GM23338 (cell line): ENCODE measurements around the gene ARL5B. TPM values are rescaled to one million over a fixed set of nuclear protein-coding genes. Genes with fewer than 3 reads are reported as not detected.

Experiments used
- ATAC-seq: fragments of 200-7000 bp; cut with Tn5 transposase; 3 replicates; pipeline ENCODE4 v1.9.1; 2020
- DNase-seq: peaks from one replicate; pipeline ENCODE4 v3.0.0-alpha.2; 2015; ENCODE audit warnings: low spot score
- H2AFZ ChIP-seq: fragments of 200-600 bp; sonication (generic); 2 replicates; pipeline ENCODE4 v1.8.0; 2016; ENCODE audit warnings: antibody characterized with exemption, mild to moderate bottlenecking, moderate library complexity
- H3F3A ChIP-seq: fragments of 200-600 bp; sonication (generic); replicated peaks from 2 replicates; pipeline ENCODE4 v1.8.0; 2017; ENCODE audit warnings: antibody characterized with exemption, mixed run types, low read depth
- H3K27ac ChIP-seq: fragments of 200-600 bp; sonication (generic); 2 replicates; pipeline ENCODE4 v1.6.1; 2016; ENCODE audit warnings: low read depth
- H3K27me3 ChIP-seq: fragments of 200-600 bp; sonication (generic); 2 replicates; pipeline ENCODE4 v1.8.0; 2016; ENCODE audit warnings: mild to moderate bottlenecking, mixed run types, moderate library complexity; ENCODE audit not compliant: insufficient read depth
- H3K36me3 ChIP-seq: fragments of 200-600 bp; sonication (generic); 2 replicates; pipeline ENCODE4 v1.8.0; 2016; ENCODE audit warnings: mild to moderate bottlenecking; ENCODE audit not compliant: insufficient read depth
- H3K4me1 ChIP-seq: fragments of 200-600 bp; sonication (generic); 2 replicates; pipeline ENCODE4 v1.8.0; 2016; ENCODE audit warnings: mild to moderate bottlenecking, moderate library complexity; ENCODE audit not compliant: insufficient read depth
- H3K4me2 ChIP-seq: fragments of 200-600 bp; sonication (generic); 2 replicates; pipeline ENCODE4 v1.7.1; 2017; ENCODE audit warnings: mixed run types
- H3K4me3 ChIP-seq: fragments of 200-600 bp; sonication (generic); 2 replicates; pipeline ENCODE4 v1.6.1; 2016; ENCODE audit warnings: mixed run types
- H3K79me2 ChIP-seq: fragments of 200-600 bp; sonication (generic); replicated peaks from 2 replicates; pipeline ENCODE4 v1.8.0; 2017; ENCODE audit warnings: mild to moderate bottlenecking; ENCODE audit not compliant: insufficient read depth
- H3K9me2 ChIP-seq: fragments of 200-600 bp; sonication (generic); 2 replicates; pipeline ENCODE4 v1.8.0; 2017; ENCODE audit not compliant: insufficient read depth
- H4K20me1 ChIP-seq: fragments of 200-600 bp; sonication (generic); replicated peaks from 2 replicates; pipeline ENCODE4 v1.8.0; 2017; ENCODE audit warnings: mild to moderate bottlenecking; ENCODE audit not compliant: insufficient read depth
- H3K27ac Mint-ChIP-seq: 2 replicates; pipeline ENCODE4 v1.8.0; 2020; ENCODE audit warnings: inconsistent platforms, mild to moderate bottlenecking, moderate library complexity, mixed read lengths
- H3K27me3 Mint-ChIP-seq: 3 replicates; pipeline ENCODE4 v1.8.0; 2022; ENCODE audit warnings: low read depth, mild to moderate bottlenecking, moderate library complexity, mixed read lengths, inconsistent platforms; ENCODE audit not compliant: insufficient read depth, poor library complexity
- H3K36me3 Mint-ChIP-seq: 3 replicates; pipeline ENCODE4 v1.8.0; 2021; ENCODE audit warnings: low read depth, mild to moderate bottlenecking, inconsistent platforms, moderate library complexity, mixed read lengths
- H3K4me1 Mint-ChIP-seq: 3 replicates; pipeline ENCODE4 v1.8.0; 2020; ENCODE audit warnings: mild to moderate bottlenecking, inconsistent platforms, mixed read lengths
- H3K4me3 Mint-ChIP-seq: 3 replicates; pipeline ENCODE4 v1.8.0; 2021; ENCODE audit warnings: moderate library complexity, mild to moderate bottlenecking, inconsistent platforms, mixed read lengths
- H3K9me3 Mint-ChIP-seq: 3 replicates; pipeline ENCODE4 v1.8.0; 2020; ENCODE audit warnings: moderate library complexity, mild to moderate bottlenecking, inconsistent platforms, mixed read lengths
- CREB1 ChIP-seq: fragments of 250-450 bp; sonication (Bioruptor Pico); IDR thresholded peaks from 2 replicates; pipeline ENCODE4 v1.5.0; 2020; ENCODE audit warnings: low read depth, mild to moderate bottlenecking, moderate library complexity
- EZH2 ChIP-seq: fragments of 200-600 bp; sonication (generic); IDR thresholded peaks from one replicate; pipeline ENCODE4 v1.8.0; 2017; ENCODE audit warnings: antibody characterized with exemption, mild to moderate bottlenecking, low read depth; ENCODE audit not compliant: unreplicated experiment
- JUNB ChIP-seq: IDR thresholded peaks from one replicate; pipeline ENCODE4 v1.6.1; 2016; ENCODE audit warnings: antibody characterized with exemption; ENCODE audit not compliant: unreplicated experiment
- POLR2AphosphoS5 ChIP-seq: IDR thresholded peaks from 2 replicates; pipeline ENCODE4 v1.6.1; 2016; ENCODE audit warnings: antibody characterized with exemption, low read depth
- STAT1 ChIP-seq: IDR thresholded peaks from one replicate; pipeline ENCODE4 v1.6.1; 2016; ENCODE audit warnings: antibody characterized with exemption; ENCODE audit not compliant: unreplicated experiment
- ZNF114 ChIP-seq: fragments of 250-450 bp; sonication (Bioruptor Pico); IDR thresholded peaks from 2 replicates; pipeline ENCODE4 v1.5.0; 2020; ENCODE audit warnings: mild to moderate bottlenecking, moderate library complexity
- ZNF331 ChIP-seq: fragments of 250-450 bp; sonication (Bioruptor Pico); IDR thresholded peaks from 2 replicates; pipeline ENCODE4 v1.5.0; 2020; ENCODE audit warnings: low read depth, mild to moderate bottlenecking, moderate library complexity
- polyA plus RNA-seq: library from polyadenylated mRNA; unstranded; fragments of >200 nt; fragmentation: Nextera tagmentation; extraction: Ambion mirVana; gene quantifications from 2 replicates; pipeline ENCODE4 v1.2.1, GENCODE V29; 2016
- total RNA-seq: library from RNA; depleted of rRNA; stranded (reverse); fragments of >200 nt; shearing (Covaris generic); gene quantifications from 2 replicates; pipeline ENCODE4 v1.2.3, GENCODE V29; 2014
- TF ChIP-seq, protein P1 (sequence below): fragments of 250-450 bp; sonication (Bioruptor Pico); IDR thresholded peaks from 2 replicates; pipeline ENCODE4 v1.5.0; 2020; ENCODE audit warnings: mild to moderate bottlenecking, moderate library complexity

ARL5B gene
- total and polyA plus RNA-seq, 2 experiments from 2014 or later = 22.8 to 76.4 TPM

DNA sequence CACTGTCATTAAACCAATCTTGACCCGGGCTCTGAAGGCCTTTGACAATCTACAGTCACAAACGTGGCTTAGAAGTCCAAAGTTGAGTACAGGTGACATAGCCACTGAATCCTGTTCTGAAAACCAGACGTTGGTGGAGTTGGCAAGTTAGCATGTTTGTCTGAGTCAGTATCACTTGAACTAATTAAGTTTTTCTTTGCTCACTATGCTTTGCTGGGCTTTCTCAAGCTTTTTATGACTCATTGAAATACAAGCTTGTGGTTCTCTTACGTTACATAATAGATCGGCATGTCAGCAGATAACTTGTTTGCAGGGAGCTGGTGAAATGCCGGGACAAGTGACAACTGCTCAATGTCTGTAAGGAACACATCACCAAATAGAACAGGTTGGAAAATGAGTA lies 53.8 kb downstream of the ARL5B start (continued):
- TF ChIP-seq, protein P1, sequence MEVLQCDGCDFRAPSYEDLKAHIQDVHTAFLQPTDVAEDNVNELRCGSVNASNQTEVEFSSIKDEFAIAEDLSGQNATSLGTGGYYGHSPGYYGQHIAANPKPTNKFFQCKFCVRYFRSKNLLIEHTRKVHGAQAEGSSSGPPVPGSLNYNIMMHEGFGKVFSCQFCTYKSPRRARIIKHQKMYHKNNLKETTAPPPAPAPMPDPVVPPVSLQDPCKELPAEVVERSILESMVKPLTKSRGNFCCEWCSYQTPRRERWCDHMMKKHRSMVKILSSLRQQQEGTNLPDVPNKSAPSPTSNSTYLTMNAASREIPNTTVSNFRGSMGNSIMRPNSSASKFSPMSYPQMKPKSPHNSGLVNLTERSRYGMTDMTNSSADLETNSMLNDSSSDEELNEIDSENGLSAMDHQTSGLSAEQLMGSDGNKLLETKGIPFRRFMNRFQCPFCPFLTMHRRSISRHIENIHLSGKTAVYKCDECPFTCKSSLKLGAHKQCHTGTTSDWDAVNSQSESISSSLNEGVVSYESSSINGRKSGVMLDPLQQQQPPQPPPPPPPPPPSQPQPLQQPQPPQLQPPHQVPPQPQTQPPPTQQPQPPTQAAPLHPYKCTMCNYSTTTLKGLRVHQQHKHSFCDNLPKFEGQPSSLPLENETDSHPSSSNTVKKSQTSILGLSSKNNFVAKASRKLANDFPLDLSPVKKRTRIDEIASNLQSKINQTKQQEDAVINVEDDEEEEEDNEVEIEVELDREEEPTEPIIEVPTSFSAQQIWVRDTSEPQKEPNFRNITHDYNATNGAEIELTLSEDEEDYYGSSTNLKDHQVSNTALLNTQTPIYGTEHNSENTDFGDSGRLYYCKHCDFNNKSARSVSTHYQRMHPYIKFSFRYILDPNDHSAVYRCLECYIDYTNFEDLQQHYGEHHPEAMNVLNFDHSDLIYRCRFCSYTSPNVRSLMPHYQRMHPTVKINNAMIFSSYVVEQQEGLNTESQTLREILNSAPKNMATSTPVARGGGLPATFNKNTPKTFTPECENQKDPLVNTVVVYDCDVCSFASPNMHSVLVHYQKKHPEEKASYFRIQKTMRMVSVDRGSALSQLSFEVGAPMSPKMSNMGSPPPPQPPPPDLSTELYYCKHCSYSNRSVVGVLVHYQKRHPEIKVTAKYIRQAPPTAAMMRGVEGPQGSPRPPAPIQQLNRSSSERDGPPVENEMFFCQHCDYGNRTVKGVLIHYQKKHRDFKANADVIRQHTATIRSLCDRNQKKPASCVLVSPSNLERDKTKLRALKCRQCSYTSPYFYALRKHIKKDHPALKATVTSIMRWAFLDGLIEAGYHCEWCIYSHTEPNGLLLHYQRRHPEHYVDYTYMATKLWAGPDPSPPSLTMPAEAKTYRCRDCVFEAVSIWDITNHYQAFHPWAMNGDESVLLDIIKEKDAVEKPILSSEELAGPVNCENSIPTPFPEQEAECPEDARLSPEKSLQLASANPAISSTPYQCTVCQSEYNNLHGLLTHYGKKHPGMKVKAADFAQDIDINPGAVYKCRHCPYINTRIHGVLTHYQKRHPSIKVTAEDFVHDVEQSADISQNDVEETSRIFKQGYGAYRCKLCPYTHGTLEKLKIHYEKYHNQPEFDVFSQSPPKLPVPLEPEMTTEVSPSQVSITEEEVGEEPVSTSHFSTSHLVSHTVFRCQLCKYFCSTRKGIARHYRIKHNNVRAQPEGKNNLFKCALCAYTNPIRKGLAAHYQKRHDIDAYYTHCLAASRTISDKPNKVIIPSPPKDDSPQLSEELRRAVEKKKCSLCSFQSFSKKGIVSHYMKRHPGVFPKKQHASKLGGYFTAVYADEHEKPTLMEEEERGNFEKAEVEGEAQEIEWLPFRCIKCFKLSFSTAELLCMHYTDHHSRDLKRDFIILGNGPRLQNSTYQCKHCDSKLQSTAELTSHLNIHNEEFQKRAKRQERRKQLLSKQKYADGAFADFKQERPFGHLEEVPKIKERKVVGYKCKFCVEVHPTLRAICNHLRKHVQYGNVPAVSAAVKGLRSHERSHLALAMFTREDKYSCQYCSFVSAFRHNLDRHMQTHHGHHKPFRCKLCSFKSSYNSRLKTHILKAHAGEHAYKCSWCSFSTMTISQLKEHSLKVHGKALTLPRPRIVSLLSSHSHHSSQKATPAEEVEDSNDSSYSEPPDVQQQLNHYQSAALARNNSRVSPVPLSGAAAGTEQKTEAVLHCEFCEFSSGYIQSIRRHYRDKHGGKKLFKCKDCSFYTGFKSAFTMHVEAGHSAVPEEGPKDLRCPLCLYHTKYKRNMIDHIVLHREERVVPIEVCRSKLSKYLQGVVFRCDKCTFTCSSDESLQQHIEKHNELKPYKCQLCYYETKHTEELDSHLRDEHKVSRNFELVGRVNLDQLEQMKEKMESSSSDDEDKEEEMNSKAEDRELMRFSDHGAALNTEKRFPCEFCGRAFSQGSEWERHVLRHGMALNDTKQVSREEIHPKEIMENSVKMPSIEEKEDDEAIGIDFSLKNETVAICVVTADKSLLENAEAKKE (CRISPR knock-in tag) = no peak
- TF ChIP-seq CREB1 (CRISPR knock-in tag) (no peak), POLR2AphosphoS5 (no peak), STAT1 (no peak)

DNA sequence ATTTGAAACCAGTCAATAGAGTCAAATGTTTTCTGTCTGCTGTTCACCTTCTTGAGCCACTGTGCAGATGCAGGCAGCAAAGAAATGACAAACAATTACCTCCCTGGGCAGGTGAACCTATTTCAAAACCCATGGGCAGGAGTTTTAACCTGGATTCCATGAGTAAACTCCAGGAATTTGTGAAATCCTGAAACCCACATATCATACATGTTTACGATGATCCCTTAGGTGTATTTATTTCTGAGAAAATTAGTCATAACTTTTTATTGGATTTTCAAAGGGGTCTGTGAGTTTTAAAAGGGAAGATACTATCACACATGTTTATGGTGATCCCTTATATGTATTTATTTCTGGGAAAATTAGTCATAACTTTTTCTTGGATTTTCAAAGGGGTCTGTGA lies 59.8 kb downstream of the ARL5B start:
- H3K36me3 ChIP-seq = no peaks in the 10 kb centered on the region
- Mint-ChIP-seq H3K27me3 (no peaks in the 10 kb centered on the region), H3K4me3 (no peak overlapping the region), H3K4me1 (peaks cover 3% of the 10 kb centered on the region), H3K27ac (no peak overlapping the region), H3K9me3 (no peaks in the 10 kb centered on the region), H3K36me3 (no peaks in the 10 kb centered on the region)
- H3K4me1 ChIP-seq = peaks cover 4% of the 10 kb centered on the region
- H3K27me3 ChIP-seq = no peaks in the 10 kb centered on the region
- no peaks in the 10 kb centered on the region for H4K20me1 ChIP-seq
- no peaks in the 10 kb centered on the region for H3K79me2 ChIP-seq
- H3K4me2 ChIP-seq = no peak overlapping the region
- no peak overlapping the region for H2AFZ ChIP-seq
- no peaks in the 10 kb centered on the region for H3K9me2 ChIP-seq
- H3K27ac ChIP-seq = no peak overlapping the region
- ATAC-seq (no peak), DNase-seq (no peak)
- H3F3A ChIP-seq = no peaks in the 10 kb centered on the region
- no peak overlapping the region for H3K4me3 ChIP-seq
- TF ChIP-seq, protein P1 (CRISPR knock-in tag) = no peak
- no peak for TF ChIP-seq JUNB
- no peak for TF ChIP-seq EZH2
- TF ChIP-seq ZNF331 (CRISPR knock-in tag) = no peak
- no peak for TF ChIP-seq ZNF114 (CRISPR knock-in tag)
- TF ChIP-seq POLR2AphosphoS5 = no peak
- TF ChIP-seq CREB1 (CRISPR knock-in tag) = no peak
